ENCODE results near the gene LYZL2. TPM values are rescaled to one million over a fixed set of nuclear protein-coding genes. Genes with fewer than 3 reads are reported as not detected.
"Not testable (repeated sequence)": the region's sequence is repeated elsewhere in the genome, so short reads cannot be mapped to it uniquely, and the experiment has no call there.

Gene LYZL2
- total and polyA plus RNA-seq, 7 donors: not detected

DNA sequence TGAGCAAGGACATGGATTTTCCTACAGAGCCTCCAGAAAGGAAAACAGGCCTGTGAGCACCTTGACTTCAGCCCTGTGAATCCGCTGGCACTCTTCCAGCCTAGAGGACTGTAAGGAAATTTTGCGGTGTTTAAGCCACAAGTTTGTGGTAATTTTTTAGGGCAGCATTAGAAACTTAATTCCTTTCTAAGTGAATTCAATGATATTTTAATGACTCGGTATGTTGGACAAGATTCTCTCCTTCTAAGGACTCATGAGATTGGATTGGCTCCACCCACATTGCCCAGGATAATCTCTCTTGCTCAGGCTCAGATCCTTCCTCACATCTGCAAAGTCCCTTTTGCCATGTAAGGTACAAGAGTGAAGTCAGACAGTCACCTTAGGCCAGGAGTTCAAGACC, 4.5 kb downstream of the LYZL2 start:
- Histone ChIP-seq H3K36me3 (no peaks in the 10 kb centered on the region), H3K4me3 (no peak overlapping the region), H3K27ac (no peak overlapping the region), H3K9me3 (no peaks in the 10 kb centered on the region), H3K4me1 (no peaks in the 10 kb centered on the region), H3K27me3 (no peaks in the 10 kb centered on the region)
- TF ChIP-seq EP300 (IDR thresholded peaks at IDR 0.05): no peak
- no peak for TF ChIP-seq CTCF (IDR thresholded peaks at IDR 0.05)
- WGBS, 2 donors: 88 to 94% methylated on average over 3 of the region's 3 CpGs
- DNase-seq: no peak
- intact Hi-C loops (cut with DNase I): no loop called here

GRCh38 chr10:30619966-30620365, 9.6 kb downstream of the LYZL2 start:
- Histone ChIP-seq H3K27me3 (no peaks in the 10 kb centered on the region), H3K4me3 (no peak overlapping the region), H3K27ac (no peak overlapping the region), H3K36me3 (no peaks in the 10 kb centered on the region), H3K9me3 (no peaks in the 10 kb centered on the region), H3K4me1 (no peaks in the 10 kb centered on the region)
- 91 to 94% methylated on average over 5 of the region's 5 CpGs for WGBS, 2 donors
- intact Hi-C loops (cut with DNase I): no loop called here
- DNase-seq: no peak
- TF ChIP-seq POLR2AphosphoS5 (IDR thresholded peaks at IDR 0.05) (no peak), POLR2A (IDR thresholded peaks at IDR 0.05) (no peak), EP300 (IDR thresholded peaks at IDR 0.05) (no peak), CTCF (IDR thresholded peaks at IDR 0.05) (no peak)

- WGBS, 2 donors: 92 to 95% methylated on average over 7 of the region's 7 CpGs
- TF ChIP-seq EP300 (IDR thresholded peaks at IDR 0.05) (no peak), CTCF (IDR thresholded peaks at IDR 0.05) (no peak), POLR2A (IDR thresholded peaks at IDR 0.05) (no peak), POLR2AphosphoS5 (IDR thresholded peaks at IDR 0.05) (no peak)
- DNase-seq: no peak
- no peaks in the 10 kb centered on the region for H3K4me1 ChIP-seq
- no peaks in the 10 kb centered on the region for H3K36me3 ChIP-seq
- intact Hi-C loops (cut with DNase I): no loop called here
- no peak overlapping the region for H3K4me3 ChIP-seq
- no peak overlapping the region for H3K27ac ChIP-seq
- H3K27me3 ChIP-seq: no peaks in the 10 kb centered on the region
- H3K9me3 ChIP-seq: no peaks in the 10 kb centered on the region
Observed at GRCh38 chr10:30617070-30617469, 12.5 kb downstream of the LYZL2 start.

- H3K9me3 ChIP-seq; H3K27ac ChIP-seq; H3K4me1 ChIP-seq; H3K36me3 ChIP-seq; intact Hi-C loops (cut with DNase I); DNase-seq; H3K27me3 ChIP-seq; H3K4me3 ChIP-seq: not testable (repeated sequence)
- 87 to 91% methylated on average over 8 of the region's 8 CpGs for WGBS, 2 donors
Observed at GRCh38 chr10:30611041-30611440, 18.5 kb downstream of the LYZL2 start.

GRCh38 chr10:30607814-30608213, 21.7 kb downstream of the LYZL2 start:
- H3K27me3 ChIP-seq: no peaks in the 10 kb centered on the region
- H3K27ac ChIP-seq: no peak overlapping the region
- no peak for DNase-seq
- H3K9me3 ChIP-seq: no peaks in the 10 kb centered on the region
- 89% methylated on average over 6 of the region's 6 CpGs for WGBS, 2 donors
- TF ChIP-seq CTCF (IDR thresholded peaks at IDR 0.05) (no peak), POLR2A (IDR thresholded peaks at IDR 0.05) (no peak)
- H3K4me3 ChIP-seq: no peak overlapping the region
- intact Hi-C loops (cut with DNase I): no loop called here
- H3K4me1 ChIP-seq: peaks cover 0 to 5% (median 2%) of the 10 kb centered on the region in 4 donors
- no peaks in the 10 kb centered on the region for H3K36me3 ChIP-seq

Measured in sigmoid colon (tissue), 7 donors.